Colonic mucosa (tissue), 4 donors: Measurements from ENCODE around the gene SIX6. TPM values are rescaled to one million over a fixed set of nuclear protein-coding genes. Genes with fewer than 3 reads are reported as not detected.

Experiments
- DNase-seq: peaks from one replicate; pipeline ENCODE4 v3.0.0-alpha.2; 2020
- H3K27ac ChIP-seq: fragments of 200-600 bp; one replicate; pipeline ENCODE4 v1.8.0; 2021
- H3K27me3 ChIP-seq: fragments of 200-600 bp; one replicate; pipeline ENCODE4 v1.8.0; 2021
- H3K36me3 ChIP-seq: fragments of 200-600 bp; one replicate; pipeline ENCODE4 v1.8.0; 2021
- H3K4me1 ChIP-seq: fragments of 200-600 bp; one replicate; pipeline ENCODE4 v1.8.0; 2021; ENCODE audit warnings: mild to moderate bottlenecking
- H3K4me3 ChIP-seq: fragments of 200-600 bp; one replicate; pipeline ENCODE4 v1.8.0; 2021
- H3K9ac ChIP-seq, 2 donors: one replicate each; pipeline ENCODE4 v1.7.0; 2013; ENCODE audit warnings: control low read depth in 2 of 2, low read depth in 2 of 2, low read length in 2 of 2
- H3K9me3 ChIP-seq: fragments of 200-600 bp; one replicate; pipeline ENCODE4 v1.8.0; 2021
- intact Hi-C: fragments of 100-400 bp; cut with DNase I; formaldehyde crosslinking; loops from one replicate; pipeline ENCODE4 v1.14.1; 2022
- total RNA-seq, 2 donors: library from RNA; stranded (reverse); fragmentation: NEBNext Ultra II Directional in 1 of 2; extraction: Animal tissue kit (Norgen Biotek cat#: 25700) in 1 of 2; gene quantifications; one replicate each; pipeline ENCODE4 v1.2.1, GENCODE V29; 2021
- TF ChIP-seq, protein P1 (sequence below): fragments of 200-600 bp; IDR thresholded peaks from one replicate; pipeline ENCODE4 v1.8.0; 2022; ENCODE audit warnings: antibody characterized with exemption, mild to moderate bottlenecking
- donor health status: healthy.
- donor health status: DM: no; HTN: no; CAD: no.
- donor health status: DM: no; HTN: no; CAD: no.

The SIX6 gene
- total RNA-seq, 2 donors from 2014 or later: not detected

DNA sequence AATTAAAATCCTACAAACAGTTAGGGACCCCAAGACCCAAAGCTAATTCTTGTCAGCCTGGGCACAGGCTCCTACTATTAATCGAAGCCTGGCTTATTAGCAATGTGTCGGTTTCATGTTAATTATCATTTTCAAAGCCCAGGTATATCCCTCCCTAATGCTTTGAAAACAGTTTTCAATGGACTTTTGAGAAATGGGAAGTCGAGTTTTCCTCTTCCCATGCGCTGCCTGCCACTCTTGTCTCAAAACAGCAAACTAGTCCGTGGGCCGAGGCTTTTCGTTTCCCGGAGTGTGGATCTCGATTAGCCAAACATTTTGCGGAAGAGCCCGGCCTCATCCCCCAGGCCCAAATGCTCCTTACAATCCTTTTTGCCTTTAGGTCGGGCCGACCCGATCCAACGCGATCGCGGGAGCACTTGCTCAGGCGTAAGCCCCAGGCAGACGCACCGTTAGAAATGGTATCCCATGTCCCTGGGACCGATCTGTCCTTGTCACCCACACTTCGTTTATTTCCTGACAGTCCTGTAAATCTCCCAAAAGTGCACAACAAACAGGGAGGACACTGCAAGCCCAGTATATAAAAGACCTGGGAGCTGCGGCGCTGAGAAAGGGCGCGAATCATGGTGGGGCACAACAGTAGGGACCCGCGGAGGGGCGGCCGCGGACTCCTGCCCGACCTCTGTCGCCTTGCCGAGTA lies 1.5 kb downstream of the SIX6 start:
- Histone ChIP-seq H3K27me3 (peaks cover 98% of the 10 kb centered on the region), H3K4me3 (no peak overlapping the region), H3K4me1 (no peaks in the 10 kb centered on the region), H3K9me3 (no peaks in the 10 kb centered on the region), H3K9ac (no peak overlapping the region), H3K27ac (no peak overlapping the region), H3K36me3 (no peaks in the 10 kb centered on the region)
- no peak for DNase-seq
- TF ChIP-seq, protein P1, sequence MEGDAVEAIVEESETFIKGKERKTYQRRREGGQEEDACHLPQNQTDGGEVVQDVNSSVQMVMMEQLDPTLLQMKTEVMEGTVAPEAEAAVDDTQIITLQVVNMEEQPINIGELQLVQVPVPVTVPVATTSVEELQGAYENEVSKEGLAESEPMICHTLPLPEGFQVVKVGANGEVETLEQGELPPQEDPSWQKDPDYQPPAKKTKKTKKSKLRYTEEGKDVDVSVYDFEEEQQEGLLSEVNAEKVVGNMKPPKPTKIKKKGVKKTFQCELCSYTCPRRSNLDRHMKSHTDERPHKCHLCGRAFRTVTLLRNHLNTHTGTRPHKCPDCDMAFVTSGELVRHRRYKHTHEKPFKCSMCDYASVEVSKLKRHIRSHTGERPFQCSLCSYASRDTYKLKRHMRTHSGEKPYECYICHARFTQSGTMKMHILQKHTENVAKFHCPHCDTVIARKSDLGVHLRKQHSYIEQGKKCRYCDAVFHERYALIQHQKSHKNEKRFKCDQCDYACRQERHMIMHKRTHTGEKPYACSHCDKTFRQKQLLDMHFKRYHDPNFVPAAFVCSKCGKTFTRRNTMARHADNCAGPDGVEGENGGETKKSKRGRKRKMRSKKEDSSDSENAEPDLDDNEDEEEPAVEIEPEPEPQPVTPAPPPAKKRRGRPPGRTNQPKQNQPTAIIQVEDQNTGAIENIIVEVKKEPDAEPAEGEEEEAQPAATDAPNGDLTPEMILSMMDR: no peak
- intact Hi-C loops: no loop called here

DNA sequence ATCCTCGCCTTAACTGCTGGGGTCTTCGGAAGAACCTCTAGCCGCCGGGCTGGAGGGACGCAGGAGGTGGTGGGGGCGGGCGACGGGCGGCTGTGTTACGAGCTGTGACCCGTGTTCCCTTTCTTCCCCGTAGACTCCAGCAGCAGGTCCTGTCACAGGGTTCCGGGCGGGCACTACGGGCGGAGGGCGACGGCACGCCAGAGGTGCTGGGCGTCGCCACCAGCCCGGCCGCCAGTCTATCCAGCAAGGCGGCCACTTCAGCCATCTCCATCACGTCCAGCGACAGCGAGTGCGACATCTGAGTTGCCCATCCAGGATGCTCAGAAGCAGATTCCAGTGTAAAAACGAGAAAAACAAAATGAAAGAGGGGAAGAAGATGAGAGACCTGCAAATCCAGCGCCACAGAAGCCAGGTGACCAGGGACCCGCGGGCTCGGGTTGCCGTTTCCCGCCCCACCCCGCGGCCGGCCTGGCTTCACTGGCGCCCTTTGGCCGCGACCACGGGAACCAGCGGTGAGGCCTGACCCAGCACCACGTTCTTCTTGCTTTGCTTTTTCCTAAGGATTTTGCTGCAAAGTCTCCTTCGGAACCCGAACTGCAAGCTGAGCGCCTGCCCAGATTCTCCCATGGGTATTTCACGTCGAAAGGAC lies 2.1 kb downstream of the SIX6 start:
- no peak for DNase-seq
- TF ChIP-seq, protein P1: no peak
- Histone ChIP-seq H3K9me3 (no peaks in the 10 kb centered on the region), H3K36me3 (no peaks in the 10 kb centered on the region), H3K4me3 (no peak overlapping the region), H3K27ac (no peak overlapping the region), H3K27me3 (peaks cover 98% of the 10 kb centered on the region), H3K9ac (no peak overlapping the region), H3K4me1 (no peaks in the 10 kb centered on the region)
- intact Hi-C loops: no loop called here

DNA sequence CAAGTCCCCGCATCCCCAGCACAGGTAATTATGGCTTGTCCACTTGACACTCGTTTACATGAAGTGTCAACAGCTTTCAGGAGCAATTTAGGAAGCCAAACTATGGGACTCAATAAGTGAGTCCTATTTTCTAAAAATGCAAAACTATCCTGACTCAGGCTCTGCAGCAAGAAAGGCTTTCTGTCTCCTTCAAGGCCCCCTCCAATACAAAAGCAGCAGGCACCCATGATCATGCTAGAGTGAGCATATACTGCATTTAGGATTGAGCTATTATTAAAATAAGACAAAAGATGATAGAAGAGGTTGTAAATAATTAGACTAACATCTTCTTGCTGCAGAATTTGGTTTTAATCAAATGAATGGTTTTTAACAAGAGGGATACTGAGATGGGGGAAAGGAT lies 3.2 kb downstream of the SIX6 start:
- no peak overlapping the region for H3K27ac ChIP-seq
- peaks cover 88% of the 10 kb centered on the region for H3K27me3 ChIP-seq
- no peaks in the 10 kb centered on the region for H3K36me3 ChIP-seq
- no peak for DNase-seq
- intact Hi-C loops: no loop called here
- no peaks in the 10 kb centered on the region for H3K4me1 ChIP-seq
- H3K9ac ChIP-seq: no peak overlapping the region
- H3K9me3 ChIP-seq: no peaks in the 10 kb centered on the region
- TF ChIP-seq, protein P1: no peak
- H3K4me3 ChIP-seq: no peak overlapping the region

DNA sequence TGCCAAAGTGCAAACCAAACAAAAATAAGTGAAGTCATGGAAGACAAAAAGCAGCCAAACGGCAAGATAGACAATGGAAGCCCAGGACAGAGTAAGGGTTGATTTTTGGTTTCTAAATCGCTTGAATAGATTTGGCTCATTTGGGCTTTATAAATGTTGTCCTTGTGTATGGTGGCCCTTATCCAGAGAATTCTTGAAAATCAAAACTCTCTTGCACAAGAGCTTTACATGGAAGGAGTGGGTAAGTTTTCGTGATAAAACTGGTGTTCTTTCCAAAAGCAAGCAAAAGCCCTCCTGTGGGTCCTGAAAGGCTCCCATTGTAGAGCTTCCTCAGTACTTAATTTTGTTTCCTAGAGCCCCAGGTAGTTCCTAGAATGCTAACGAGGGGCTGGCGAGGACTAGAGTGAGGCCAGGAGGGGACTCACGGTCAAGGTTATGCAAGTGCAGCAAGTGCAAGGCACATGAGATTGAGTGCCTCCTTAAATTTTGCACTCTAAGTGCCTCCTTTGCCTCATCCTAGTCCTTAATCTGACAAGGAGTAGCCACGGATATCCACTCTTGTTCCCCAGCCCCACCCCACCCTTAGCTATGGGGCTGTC lies 4.1 kb downstream of the SIX6 start:
- Histone ChIP-seq H3K9me3 (no peaks in the 10 kb centered on the region), H3K27me3 (peaks cover 79% of the 10 kb centered on the region), H3K27ac (no peak overlapping the region), H3K4me1 (no peaks in the 10 kb centered on the region), H3K36me3 (no peaks in the 10 kb centered on the region), H3K4me3 (no peak overlapping the region), H3K9ac (no peak overlapping the region)
- no peak for DNase-seq
- TF ChIP-seq, protein P1: no peak
- intact Hi-C loops: no loop called here

DNA sequence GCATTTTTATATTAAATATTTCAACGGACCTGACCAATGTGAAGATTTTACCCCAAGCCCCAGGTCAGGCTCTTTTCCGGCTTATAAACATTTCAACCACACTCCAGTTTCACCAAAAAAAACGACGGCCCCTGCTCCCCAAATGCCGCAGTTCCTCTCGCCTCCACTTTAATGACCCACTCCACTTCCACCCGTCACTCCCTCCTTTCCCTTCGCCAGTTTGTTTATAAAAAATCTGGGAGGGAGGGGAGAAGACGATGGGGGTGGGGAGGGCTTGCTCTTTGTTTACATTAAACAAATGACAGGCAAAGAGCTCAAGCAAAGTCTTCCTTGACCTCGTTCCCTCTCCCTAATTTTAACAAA lies 5.4 kb downstream of the SIX6 start:
- intact Hi-C loops: no loop called here
- TF ChIP-seq, protein P1: no peak
- H3K27ac ChIP-seq: no peak overlapping the region
- H3K9me3 ChIP-seq: no peaks in the 10 kb centered on the region
- H3K27me3 ChIP-seq: peaks cover 71% of the 10 kb centered on the region
- no peaks in the 10 kb centered on the region for H3K36me3 ChIP-seq
- H3K4me3 ChIP-seq: no peak overlapping the region
- no peak overlapping the region for H3K9ac ChIP-seq
- H3K4me1 ChIP-seq: no peaks in the 10 kb centered on the region
- no peak for DNase-seq
